NCI-H1105 (cell line): ENCODE data around the gene SSU72.
A peak's percentile ranks its signal among the peaks of the same experiment; 100 is the strongest.

ENCODE experiments used
- DNase-seq: peaks from one replicate; lab custom pipeline; 2025; lab: John Stamatoyannopoulos, UW

Gene SSU72

DNA sequence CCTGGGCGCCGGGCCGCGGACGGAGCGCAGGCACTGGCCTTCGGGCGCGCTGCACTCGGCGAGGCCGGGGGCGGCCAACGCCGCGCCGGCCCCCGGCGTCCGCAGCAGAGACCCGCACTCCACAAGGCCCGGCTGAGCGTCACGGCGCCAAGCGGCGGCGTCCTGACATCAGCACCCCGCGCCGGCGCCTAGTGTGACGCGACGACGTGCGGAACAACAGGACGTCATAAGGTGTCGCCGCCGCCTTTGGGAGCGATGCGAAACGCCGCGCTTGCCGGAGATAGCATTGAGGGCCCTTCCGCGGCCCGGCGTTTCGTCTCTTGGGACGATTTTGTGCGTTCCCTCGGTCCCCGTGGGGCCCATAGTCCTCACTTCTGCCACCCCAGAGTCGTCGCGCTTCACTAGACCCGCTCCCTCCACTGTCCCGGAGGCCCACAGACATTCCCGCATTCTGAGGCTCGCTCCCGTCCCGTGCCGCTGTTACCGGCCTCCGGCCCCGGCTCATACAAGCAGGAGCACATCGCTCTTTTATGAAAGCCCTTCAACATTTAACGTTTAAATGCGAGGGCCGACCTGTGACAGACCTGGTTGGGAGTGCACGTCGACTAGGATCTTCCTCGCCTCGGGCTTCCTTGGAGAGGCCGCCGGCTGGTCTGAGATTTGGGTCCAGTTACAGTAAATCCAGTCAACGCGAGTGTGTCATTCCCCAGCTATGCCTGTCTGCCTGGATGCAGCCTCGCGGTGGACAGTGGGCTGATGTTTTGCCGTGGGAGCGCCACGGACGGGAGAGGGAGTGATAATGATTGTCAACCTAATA lies at the start of gene SSU72:
SSU72 (minus strand) TSS at position 143 of the 817 bp plus-strand sequence. CDS start 306 bp downstream, outside the sequence.
- peak; percentile 89 for DNase-seq

DNA sequence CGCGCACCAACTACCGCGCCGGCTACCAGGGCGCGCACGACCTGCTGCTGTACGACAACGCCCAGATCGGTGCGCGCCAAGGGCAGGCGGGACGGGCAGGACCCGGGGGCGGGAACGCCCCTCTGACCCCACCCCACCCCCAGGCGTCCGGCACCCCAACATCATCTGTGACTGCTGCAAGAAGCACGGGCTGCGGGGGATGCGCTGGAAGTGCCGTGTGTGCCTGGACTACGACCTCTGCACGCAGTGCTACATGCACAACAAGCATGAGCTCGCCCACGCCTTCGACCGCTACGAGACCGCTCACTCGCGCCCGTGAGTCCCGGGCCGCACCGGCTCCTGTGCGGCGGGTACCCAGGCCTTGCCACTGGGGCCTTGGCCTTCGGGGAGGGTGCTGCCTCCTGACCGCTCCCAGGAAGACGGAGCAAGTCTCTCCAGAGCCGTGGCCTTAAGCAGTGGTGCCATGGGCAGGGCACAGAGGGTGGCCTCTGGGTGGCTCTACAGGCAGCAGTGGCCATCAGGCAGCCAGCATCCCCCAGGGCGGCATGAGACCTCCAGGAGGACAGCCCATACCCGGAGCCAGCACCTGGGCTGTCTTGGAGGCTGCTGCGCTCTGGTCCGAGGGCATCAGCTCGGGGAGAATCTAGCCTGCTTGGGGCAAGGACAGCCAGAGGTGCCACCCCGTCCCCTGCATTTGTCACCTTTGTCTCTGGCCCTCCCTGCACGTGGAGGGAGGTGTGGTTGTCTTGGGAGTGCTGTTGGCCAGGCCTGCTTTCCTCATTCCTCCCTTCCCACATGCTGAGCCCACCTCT lies 49.2 kb upstream of the SSU72 start:
- DNase-seq, result no peak

DNA sequence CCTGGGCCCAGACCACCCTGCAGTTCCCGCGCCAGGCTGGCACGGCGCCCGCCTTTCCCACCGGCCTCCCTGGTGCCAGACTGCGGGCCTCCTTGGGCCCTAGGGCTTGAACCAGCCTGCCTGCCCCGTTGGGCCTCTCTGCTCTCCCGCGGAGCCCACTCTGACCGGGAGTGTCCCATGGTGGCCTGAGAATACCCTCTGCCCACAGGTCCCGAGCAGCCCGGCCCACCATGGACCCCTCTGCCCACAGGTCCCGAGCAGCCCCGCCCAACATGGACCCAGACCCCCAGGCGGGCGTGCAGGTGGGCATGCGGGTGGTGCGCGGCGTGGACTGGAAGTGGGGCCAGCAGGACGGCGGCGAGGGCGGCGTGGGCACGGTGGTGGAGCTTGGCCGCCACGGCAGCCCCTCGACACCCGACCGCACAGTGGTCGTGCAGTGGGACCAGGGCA lies 48.5 kb upstream of the SSU72 start:
- no peak for DNase-seq

DNA sequence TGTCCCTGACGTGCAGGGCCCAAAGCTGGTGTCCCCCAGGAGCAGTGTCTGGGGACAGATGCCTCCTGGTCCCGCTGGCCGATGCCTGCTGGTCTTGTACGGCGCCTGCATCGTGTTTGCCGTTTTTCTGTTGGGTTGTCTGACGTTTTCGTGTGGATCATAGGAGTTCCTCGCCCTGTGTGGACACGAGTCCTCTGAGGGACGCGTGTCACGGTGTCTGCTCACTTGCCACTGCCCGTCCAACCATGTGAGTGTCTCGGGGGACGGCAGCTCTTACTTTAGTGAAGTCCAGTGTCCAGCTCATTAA lies 48.1 kb upstream of the SSU72 start:
- no peak for DNase-seq

DNA sequence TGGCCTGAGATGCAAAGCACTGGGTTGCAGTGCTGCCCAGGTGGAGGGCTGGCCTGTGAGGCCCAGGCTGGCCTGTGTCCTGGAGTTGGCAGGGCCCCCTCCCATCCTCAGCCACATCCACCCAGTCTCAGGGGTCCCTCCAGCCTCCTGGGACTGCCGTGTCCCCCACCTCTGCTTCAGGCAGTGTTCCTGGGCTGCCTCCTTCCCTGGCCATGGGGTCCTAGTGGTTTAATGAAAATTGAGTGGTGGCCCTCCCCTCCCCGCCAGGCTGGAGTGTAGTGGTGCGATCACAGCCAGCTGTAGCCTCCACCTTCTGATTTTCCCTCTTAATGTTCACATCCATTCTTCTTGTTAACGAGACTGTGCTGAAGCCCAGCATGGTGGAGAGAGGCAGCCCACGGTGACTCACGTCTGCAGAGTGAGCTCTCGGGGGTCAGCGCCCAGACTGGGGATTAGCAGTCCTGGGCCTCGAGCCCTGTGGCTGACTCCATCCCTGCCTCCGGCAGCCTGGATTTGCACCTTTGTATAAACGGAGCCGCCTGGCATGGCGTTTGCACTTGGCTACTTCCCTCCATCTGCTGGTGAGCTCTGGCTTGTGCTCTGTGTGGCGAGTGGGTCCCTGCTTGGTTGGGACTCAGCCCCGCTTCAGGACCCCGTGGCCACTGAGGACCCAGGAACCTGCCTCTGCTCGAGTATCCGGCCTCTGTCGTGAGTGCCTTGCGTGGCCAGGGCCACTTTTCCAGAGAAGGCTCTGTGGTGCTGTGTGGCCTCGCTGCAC lies 47.5 kb upstream of the SSU72 start:
- no peak for DNase-seq

DNA sequence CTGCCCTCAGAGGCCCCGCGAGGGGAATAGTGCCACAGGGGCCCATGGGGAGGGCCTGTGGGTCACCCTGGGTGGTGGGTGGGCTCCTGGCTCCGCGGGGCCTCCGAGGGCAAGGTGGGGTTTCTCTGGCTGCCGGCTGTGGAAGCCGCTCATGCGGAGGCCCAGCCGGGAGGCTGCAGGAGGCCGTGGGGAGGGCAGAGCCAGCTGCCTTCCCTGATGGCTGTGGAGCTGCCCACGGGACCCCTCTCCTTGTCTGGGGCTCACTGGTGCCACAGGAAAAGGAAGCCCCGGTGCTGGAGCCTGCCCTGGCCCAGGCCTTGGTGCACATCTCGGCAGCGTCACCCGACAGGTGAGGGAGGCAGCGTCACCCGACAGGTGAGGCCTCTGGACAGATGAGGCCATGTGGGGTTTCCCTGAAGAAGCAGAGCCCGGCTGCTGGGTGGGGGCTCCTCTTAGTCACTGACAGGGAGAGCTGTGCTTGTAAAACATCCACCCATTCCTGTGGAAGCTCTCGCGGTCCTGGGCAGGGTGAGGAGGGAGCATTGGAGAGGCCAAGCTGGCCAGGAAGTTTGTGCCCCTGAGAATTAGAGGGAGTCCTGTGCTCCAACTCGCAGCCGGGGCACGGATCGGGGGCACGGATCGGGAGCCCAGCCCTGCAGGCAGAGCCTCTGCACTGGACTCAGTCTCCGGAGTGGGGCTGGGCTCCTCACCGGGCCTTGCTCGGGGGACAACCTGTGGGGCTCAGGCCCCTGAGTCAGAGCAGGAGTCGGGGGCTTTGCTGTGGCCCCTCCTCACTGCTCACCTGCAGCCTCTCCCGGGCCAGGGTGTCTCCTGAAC lies 46.7 kb upstream of the SSU72 start:
- no peak for DNase-seq

DNA sequence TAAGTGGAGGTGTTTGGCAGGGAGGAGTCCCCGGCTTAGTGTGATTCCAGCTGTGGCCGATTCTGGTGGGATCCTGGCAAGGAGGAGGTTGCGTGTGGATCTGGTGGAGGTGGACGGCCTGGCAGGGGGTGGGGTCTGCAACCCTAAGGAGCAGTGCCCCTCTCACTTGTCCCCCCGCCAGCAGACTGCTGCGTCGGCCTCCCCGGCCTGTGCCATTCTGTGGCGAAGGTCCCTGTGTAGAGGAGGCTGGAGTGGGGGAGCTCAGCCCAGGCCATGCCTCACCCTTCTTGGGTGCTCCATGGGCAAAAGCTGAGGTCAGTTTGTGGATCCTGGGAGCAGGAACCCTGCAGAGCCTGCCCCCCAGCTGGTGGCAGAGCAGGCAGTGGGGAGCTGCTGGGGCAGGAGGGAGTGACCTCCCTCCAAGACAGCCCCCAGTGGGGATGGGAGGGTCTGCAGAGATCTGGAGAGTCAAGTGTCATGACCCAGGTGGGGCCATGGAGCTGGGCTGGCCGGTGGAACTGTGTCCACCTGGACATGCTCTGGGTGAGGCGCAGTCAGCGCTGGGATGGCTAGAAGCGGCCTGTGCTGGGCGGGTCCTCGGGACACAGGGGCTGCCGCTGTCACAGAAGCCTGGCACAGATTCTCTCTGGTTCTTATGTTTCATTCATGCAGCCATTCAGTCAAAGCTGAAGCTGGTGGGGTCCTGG lies 45.9 kb upstream of the SSU72 start:
- no peak for DNase-seq

DNA sequence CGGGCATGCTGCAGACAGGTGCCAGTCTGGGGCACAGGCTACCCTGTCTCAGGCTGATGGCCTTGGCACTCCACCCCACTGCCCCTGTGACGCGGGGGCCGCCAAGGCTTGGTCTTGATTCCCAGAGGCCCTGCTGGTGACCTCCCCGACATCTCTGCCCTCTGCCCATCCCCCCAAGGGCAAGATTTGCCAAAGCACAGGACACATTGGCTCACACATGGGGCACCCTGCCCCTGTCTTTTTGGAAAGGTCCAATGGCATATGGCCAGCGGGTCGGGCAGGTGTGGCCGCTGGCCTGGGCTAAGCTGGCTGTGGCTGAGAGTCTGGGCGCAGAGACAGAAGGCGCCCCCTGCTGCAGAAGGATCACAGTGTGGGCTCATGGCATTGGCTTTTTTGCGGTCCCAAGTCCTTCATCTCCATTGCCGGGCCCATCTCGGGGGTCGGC lies 45.3 kb upstream of the SSU72 start:
- DNase-seq, result no peak

DNA sequence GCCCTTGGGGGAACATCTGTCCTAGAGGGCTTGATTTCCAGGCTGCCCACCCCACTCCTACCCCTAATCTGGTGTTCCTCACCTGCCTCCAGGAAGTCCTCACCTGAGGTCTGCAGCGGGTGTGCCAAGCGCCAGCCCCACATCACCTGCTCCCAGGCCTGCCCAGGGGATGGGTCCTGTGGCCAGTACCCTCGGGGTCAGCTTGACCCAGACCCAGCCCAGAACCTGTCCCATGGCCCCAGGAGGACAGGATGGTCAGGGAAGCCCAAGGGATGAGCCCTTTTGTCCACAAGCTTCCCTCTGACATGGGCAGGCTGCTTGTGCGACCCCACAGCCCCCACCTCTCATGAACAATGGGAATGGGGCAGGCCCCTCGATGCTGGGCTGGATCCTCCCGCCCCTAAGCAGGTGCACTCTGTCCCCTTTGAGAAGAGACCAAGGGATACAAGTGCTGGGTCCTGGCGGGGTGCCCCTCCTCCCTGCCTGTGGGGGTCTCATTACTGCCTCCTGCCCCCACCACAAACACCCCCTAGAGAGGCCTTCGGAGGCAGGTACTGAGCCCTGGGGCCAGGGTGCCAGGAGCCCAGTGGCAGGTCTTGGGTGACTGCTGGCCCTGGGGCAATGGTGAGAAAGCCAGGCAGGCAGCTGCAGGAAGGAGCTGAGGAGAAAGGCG lies 43.9 kb upstream of the SSU72 start:
- no peak for DNase-seq

DNA sequence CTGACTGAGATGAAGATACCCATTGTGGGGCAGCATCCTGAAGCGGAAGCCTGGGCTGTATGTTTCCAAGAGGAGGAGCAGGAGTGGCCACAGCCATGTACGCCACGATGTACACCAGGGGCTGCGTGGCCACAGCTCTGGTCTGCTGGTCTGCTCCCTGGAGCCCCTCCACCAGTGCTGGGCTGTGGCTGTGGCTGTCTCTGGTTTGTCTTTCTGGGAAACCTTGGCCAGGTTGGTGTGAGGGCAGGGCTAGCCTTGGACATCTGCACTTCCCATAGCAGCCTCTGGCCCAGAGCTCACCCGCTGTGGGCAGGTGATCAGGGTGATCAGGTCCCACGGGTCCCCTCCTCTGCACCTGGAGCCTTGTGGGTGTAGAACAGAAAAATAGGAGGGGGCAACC lies 43.3 kb upstream of the SSU72 start:
- DNase-seq, result no peak

DNA sequence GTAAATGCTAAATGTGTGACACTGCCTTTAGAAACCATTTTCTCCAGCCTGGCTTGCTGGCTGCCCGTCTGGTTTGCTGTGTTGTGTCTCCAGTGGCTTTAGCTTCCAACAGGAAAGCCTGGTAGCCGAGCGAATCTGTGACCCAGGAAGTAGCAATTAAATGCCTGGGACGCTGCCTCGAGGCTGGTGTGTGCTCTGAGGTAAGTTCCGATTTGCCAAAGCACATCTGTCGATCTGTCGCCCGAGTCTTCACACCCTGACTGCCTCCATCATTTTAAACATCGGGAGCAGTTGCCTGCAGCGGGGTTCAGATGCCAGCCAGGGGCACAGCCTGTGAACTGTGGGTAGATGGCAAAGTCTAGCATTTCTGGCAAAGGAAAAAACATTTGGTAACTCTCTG lies 42.9 kb upstream of the SSU72 start:
- DNase-seq, result no peak

DNA sequence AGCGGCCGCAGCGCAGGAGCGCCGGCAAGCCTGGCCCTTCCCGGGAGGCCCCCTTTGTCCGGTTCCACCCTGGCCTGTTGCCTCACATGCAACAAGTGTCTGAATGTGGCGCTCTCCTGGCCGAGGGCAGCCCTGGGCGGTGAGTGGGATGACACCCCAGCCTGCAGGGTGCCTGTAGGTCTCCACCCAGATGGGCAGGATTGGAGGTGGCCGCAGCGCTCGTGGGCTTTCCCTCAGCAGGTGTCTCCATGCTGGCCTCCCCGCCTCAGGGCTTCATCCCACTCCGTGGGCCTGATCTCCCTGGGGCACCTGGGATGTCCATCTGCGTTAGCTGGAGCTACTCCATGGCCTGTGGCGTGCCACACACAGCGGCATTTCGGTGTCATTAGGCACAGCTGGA lies 42.2 kb upstream of the SSU72 start:
- DNase-seq, result no peak

DNA sequence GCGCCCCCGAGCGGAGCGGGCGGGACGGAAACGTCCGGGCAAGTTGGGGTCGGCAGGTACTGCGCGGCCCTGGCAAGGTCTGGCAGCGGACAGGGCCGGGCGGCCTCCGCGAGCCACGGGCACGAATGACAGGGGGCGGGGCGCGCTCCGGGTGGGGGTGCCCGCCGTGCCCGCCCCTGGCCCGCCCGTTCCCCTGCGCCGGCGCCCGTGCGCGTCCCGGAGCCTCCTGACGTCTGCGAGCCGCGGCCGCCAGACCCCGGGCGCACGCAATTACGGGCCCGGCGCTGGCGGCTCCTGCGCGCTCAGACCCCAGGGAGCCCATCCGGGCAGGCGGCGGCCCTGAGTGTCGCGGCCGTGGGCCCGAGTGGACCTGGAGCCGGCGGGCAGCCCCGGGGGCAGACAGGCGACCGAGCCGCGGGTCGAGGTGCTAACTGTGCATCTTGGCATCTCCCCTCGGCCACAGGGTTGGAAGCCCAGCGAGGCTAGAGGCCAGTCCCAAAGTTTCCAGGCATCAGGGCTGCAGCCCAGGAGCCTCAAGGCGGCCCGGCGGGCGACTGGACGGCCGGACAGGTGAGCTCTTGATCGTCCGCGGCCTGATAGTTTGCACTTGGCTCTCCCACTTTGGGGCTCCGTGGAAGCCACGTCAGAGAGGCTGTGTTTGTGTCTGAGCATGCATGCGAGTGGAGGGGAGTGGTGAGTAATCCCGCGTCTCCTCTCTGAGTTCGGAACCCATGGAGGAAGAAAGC lies 41.6 kb upstream of the SSU72 start:
- no peak for DNase-seq

DNA sequence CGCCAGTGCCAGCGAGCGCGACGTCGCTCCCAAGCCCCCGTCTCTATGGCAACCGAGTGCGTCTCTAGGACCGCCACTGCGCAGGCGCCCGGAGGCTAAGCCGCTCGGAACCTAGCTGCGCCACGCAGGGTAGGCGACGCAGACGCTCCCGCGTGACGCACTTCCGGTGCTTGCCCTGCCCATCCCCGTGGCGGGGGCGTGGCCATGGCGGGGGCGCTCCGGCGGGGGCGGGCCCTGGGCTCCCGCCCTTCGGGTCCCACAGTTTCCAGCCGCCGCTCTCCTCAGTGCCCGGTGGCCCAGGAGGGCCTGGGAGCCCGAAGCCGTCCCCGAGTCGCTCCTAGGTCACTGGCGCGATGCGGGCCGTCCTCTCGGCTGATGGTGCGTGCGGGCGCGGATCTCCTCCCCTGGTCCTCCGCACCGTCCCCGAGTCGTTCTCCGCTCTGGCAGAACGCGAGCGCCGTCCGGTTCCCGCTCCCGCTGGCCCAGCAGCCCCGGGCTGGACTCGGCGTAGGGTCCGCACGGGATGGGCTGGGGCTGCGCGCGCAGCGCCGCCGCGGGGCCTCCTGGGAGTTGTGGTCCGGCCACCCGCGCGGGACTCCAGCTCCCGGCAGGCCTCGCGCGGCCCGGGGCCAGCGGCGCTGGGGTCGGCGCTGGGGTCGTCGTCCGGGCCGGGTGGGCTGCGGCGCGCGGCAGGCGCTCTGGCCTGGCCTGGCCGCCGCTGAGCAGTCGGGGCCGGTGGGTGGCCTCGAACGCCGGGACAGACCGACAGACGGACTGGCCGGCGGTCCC lies 40.8 kb upstream of the SSU72 start, which contains the start of gene MIB2:
MIB2 (plus strand) TSS at position 245 of the 789 bp plus-strand sequence. CDS start 7,953 bp downstream, outside the sequence.
- peak; percentile 99 for DNase-seq

DNA sequence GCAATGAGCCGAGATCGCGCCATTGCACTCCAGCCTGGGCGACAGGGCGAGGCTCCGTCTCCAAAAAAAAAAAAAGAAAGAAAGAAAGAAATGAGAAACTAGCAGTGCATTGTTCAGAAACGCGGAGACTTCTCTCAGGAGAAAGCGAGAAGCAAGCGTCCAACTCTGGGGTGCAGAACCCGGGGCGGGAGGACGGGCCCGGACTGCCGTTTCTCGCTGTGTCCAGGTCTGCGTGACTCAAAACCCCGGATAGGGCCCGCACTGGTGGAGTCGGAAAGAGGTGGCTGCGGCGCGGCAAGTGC lies 40.2 kb upstream of the SSU72 start:
- no peak for DNase-seq

DNA sequence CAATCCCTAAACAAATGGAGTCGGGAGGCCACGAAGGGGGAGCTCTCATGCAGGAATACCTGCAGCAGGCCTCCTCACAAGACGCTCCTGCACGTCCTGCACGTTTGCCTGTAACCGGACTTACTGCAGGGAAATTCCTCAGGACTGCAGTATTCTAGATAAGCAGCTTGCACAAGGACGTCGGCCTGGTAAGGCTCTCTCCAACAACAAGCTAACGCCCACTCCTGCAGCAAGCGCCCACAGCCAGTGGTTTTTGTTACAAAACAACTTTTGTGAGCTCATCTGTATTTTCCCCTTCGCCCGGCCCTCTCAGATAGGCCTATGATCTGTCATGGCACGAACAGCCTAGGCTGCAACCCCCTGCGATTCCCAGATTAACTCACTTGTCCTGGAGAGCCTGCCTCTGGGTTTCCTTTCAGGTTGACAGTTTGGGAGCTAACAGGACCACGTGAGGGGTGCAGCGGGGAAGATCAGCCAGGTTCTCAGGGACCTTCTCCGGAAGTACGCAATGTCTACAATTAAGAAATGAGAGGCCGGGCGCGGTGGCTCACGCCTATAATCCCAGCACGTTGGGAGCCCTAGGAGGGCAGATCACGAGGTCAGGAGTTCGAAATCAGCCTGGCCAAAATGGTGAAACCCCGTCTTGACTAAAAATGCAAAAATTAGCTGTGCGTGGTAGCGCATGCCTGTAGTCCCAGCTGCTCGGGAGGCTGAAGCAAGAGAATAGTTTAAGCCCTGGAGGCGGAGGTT lies 39.7 kb upstream of the SSU72 start:
- no peak for DNase-seq

DNA sequence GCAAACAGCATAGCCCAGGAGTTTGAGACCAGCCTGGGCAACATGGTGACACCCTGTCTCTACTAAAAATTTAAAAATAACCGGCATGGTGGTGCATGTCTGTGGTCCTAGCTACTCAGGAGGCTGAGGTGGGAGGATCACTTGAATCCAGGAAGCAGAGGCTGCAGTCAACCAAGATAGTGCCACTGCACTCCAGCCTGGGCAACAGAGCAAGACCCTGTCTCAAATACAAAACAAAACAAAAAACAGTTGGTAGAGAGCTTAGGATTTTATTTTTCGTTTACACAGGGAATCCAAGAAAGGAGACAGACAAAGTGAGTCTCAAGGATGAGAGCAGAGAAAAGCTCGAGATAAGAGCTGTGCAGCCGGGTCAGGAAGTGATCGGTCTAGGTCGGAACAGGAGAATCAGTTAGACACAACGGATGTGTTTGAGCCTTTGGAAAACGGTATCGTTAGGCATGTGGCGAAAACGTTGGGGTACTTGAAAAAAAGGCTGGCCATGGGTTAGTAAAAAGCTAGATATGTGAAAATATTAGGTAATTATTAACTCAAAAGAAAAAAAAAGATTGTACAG lies 38.9 kb upstream of the SSU72 start:
- no peak for DNase-seq

DNA sequence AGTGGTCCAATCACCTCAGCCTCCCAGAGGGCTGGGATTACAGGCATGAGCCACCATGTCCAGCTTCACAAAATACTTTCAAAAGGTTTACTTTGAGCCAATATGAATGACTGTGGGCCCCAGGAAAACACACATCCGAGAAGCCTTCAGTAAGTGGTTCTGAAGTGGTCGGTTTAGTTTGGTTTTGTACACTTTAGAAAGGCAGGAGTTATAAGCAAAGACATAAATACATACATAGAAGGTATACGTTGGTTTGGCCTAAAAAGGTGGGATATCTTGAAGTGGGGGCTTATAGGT lies 37.4 kb upstream of the SSU72 start:
- DNase-seq, result no peak
